ENCODE measurements around the gene GPRIN3.
A peak's percentile ranks its signal among the peaks of the same experiment; 100 is the strongest.

GPRIN3 gene

GRCh38 chr4:89253935-89254334 lies 53.7 kb downstream of the GPRIN3 start:
- DNase-seq = no peak

- no peak for DNase-seq
Measured at GRCh38 chr4:89253311-89253710, 54.3 kb downstream of the GPRIN3 start.

GRCh38 chr4:89251396-89251795 lies 56.2 kb downstream of the GPRIN3 start:
- DNase-seq = no peak

GRCh38 chr4:89249716-89250361 lies 57.8 kb downstream of the GPRIN3 start:
- DNase-seq = no peak

- no peak for DNase-seq
Measured at GRCh38 chr4:89249313-89249712, 58.3 kb downstream of the GPRIN3 start.

GRCh38 chr4:89248879-89249281 lies 58.7 kb downstream of the GPRIN3 start:
- DNase-seq = peak; percentile 39

- DNase-seq = no peak
Measured at GRCh38 chr4:89247951-89248350, 59.6 kb downstream of the GPRIN3 start.

GRCh38 chr4:89245459-89245858 lies 62.1 kb downstream of the GPRIN3 start:
- peak; percentile 52 for DNase-seq

- no peak for DNase-seq
Measured at GRCh38 chr4:89243733-89244252, 63.8 kb downstream of the GPRIN3 start.

GRCh38 chr4:89242864-89243732 lies 64.5 kb downstream of the GPRIN3 start:
- no peak for DNase-seq

GRCh38 chr4:89242216-89242615 lies 65.4 kb downstream of the GPRIN3 start:
- peak; percentile 62 for DNase-seq

- DNase-seq = no peak
Measured at GRCh38 chr4:89230271-89230670, 77.3 kb downstream of the GPRIN3 start.

GRCh38 chr4:89226665-89227574 lies 80.7 kb downstream of the GPRIN3 start:
- peak; percentile 9 for DNase-seq

GRCh38 chr4:89222170-89222569 lies 85.4 kb downstream of the GPRIN3 start:
- DNase-seq = no peak

GRCh38 chr4:89221167-89221867 lies 86.3 kb downstream of the GPRIN3 start:
- DNase-seq = no peak

GRCh38 chr4:89218587-89218986 lies 89.0 kb downstream of the GPRIN3 start:
- DNase-seq = no peak

GRCh38 chr4:89217604-89218003 lies 90.0 kb downstream of the GPRIN3 start:
- DNase-seq = no peak

- DNase-seq = peak; percentile 51
Measured at GRCh38 chr4:89216866-89217265, 90.7 kb downstream of the GPRIN3 start.

GRCh38 chr4:89216422-89216821 lies 91.2 kb downstream of the GPRIN3 start:
- DNase-seq = no peak

GRCh38 chr4:89215736-89216135 lies 91.9 kb downstream of the GPRIN3 start:
- no peak for DNase-seq

GRCh38 chr4:89214308-89214707 lies 93.3 kb downstream of the GPRIN3 start:
- DNase-seq = no peak

GRCh38 chr4:89213382-89213701 lies 94.3 kb downstream of the GPRIN3 start:
- no peak for DNase-seq
